Common myeloid progenitor, CD34-positive (primary cell): ENCODE results near the gene RBPJL.
A peak's percentile ranks its signal among the peaks of the same experiment; 100 is the strongest.

Experiments used
- CTCF ChIA-PET: fragments of 350-600 bp; sonication (Branson Sonifier 250); formaldehyde crosslinking; loops from one replicate; lab custom pipeline; 2021; ENCODE audit warnings: antibody characterized with exemption; lab: Charles Lee
- POLR2A ChIA-PET: fragments of 350-600 bp; sonication (Branson Sonifier 250); formaldehyde crosslinking; loops from one replicate; lab custom pipeline; 2021; ENCODE audit warnings: antibody characterized with exemption; lab: Charles Lee
- DNase-seq, 3 donors: peaks; one replicate each; pipeline versions ENCODE4 v3.0.0 to v3.0.0-alpha.2; 2013
- H3K27ac ChIP-seq, 2 experiments: 1 replicate in 1 of 2; 2 replicates in 1 of 2; pipeline ENCODE4 v1.7.0; 2013; ENCODE audit warnings: inconsistent platforms in 2 of 2, low read length in 2 of 2, mild to moderate bottlenecking in 2 of 2, low read depth in 1 of 2, moderate library complexity in 1 of 2; ENCODE audit not compliant: severe bottlenecking in 2 of 2, insufficient read depth in 1 of 2, poor library complexity in 1 of 2
- H3K27me3 ChIP-seq, 5 experiments: replicated peaks in 2 of 5; 1 replicate in 3 of 5; 2 replicates in 2 of 5; pipeline versions ENCODE4 v1.6.1 to v1.7.0; 2013; ENCODE audit warnings: low read length in 4 of 5, mild to moderate bottlenecking in 2 of 5, moderate library complexity in 2 of 5, inconsistent platforms in 1 of 5; ENCODE audit not compliant: insufficient read depth in 5 of 5, control insufficient read depth in 4 of 5
- H3K36me3 ChIP-seq, 4 experiments: 1 replicate in 2 of 4; 2 replicates in 2 of 4; pipeline versions ENCODE4 v1.6.1 to v1.7.0; 2013; ENCODE audit warnings: low read length in 3 of 4, control low read depth in 1 of 4, mild to moderate bottlenecking in 1 of 4; ENCODE audit not compliant: control insufficient read depth in 4 of 4, insufficient read depth in 4 of 4
- H3K4me1 ChIP-seq, 4 experiments: 1 replicate in 3 of 4; 2 replicates in 1 of 4; pipeline versions ENCODE4 v1.6.1 to v1.7.1; 2013; ENCODE audit warnings: low read length in 3 of 4, mild to moderate bottlenecking in 3 of 4, control low read depth in 1 of 4, inconsistent platforms in 1 of 4, moderate library complexity in 1 of 4; ENCODE audit not compliant: control insufficient read depth in 4 of 4, insufficient read depth in 4 of 4; ENCODE audit errors: control extremely low read depth in 1 of 4
- H3K4me3 ChIP-seq, 7 experiments: 1 replicate in 4 of 7; 2 replicates in 3 of 7; pipeline versions ENCODE4 v1.5.1 to v1.7.0; 2013; ENCODE audit warnings: mild to moderate bottlenecking in 7 of 7, low read length in 6 of 7, moderate library complexity in 6 of 7, inconsistent platforms in 2 of 7, low read depth in 2 of 7, control low read depth in 1 of 7; ENCODE audit not compliant: insufficient read depth in 4 of 7, control insufficient read depth in 1 of 7; ENCODE audit errors: extremely low read depth in 1 of 7
- H3K9me3 ChIP-seq, 5 experiments: 1 replicate in 4 of 5; 2 replicates in 1 of 5; pipeline versions ENCODE4 v1.6.1 to v1.7.1; 2013; ENCODE audit warnings: low read length in 4 of 5, mild to moderate bottlenecking in 2 of 5, inconsistent platforms in 1 of 5, low read depth in 1 of 5, moderate library complexity in 1 of 5; ENCODE audit not compliant: control insufficient read depth in 4 of 5, insufficient read depth in 2 of 5; ENCODE audit errors: control extremely low read depth in 1 of 5
- WGBS: methylation state at CpG from one replicate; pipeline ENCODE4 v1.1.5; 2013; ENCODE audit not compliant: insufficient coverage; 5-methylcytosine and 5-hydroxymethylcytosine counted together

RBPJL gene

GRCh38 chr20:45345104-45345936 is 38.7 kb downstream of the RBPJL start:
- Histone ChIP-seq H3K27ac (no peak overlapping the region), H3K9me3 (no peaks in the 10 kb centered on the region), H3K4me1 (peaks cover 0 to 47% (median 34%) of the 10 kb centered on the region in 4 experiments), H3K27me3 (peaks cover 0 to 7% (median 0%) of the 10 kb centered on the region in 5 experiments), H3K4me3 (peak overlapping the region in 1 of 7 experiments; percentile 1), H3K36me3 (peaks cover 0 to 2% (median 0%) of the 10 kb centered on the region in 4 experiments)
- CTCF ChIA-PET, result interaction anchor here (0.8 to 4.1 kb wide), 6 partner anchors 10 to 32 kb away, joined by 3 to 27 read pairs (median 6); partner anchors contain the start of gene SYS1
- 73% methylated on average over 5 of the region's 9 CpGs for WGBS
- POLR2A ChIA-PET, result interaction anchor here (1.1 to 4.2 kb wide), 2 partner anchors 18 to 21 kb away, joined by 3 to 16 read pairs; partner anchors contain the start of gene SYS1
- no peak for DNase-seq

- WGBS, result 56% methylated on average over 3 of the region's 3 CpGs
- DNase-seq, result peak in 2 of 3 donors; percentile 85 to 92
- ChIA-PET POLR2A (interaction anchor here (0.6 to 4.2 kb wide), 4 partner anchors 17 to 181 kb away, joined by 3 to 16 read pairs (median 6); partner anchors contain the start of gene SYS1), CTCF (interaction anchor here (0.8 to 4.1 kb wide), 8 partner anchors 13 to 105 kb away, joined by 3 to 27 read pairs (median 6); partner anchors contain the start of gene SYS1)
- Histone ChIP-seq H3K27me3 (peaks cover 0 to 7% (median 0%) of the 10 kb centered on the region in 5 experiments), H3K36me3 (no peaks in the 10 kb centered on the region), H3K27ac (no peak overlapping the region), H3K9me3 (no peaks in the 10 kb centered on the region), H3K4me1 (peaks cover 0 to 47% (median 34%) of the 10 kb centered on the region in 4 experiments), H3K4me3 (peak overlapping the region in 2 of 7 experiments; percentile 1 to 6)
Observed at GRCh38 chr20:45346291-45346718, 39.7 kb downstream of the RBPJL start.

GRCh38 chr20:45346851-45347250 is 40.2 kb downstream of the RBPJL start:
- 100% methylated on average over 4 of the region's 5 CpGs for WGBS
- H3K36me3 ChIP-seq, result no peaks in the 10 kb centered on the region
- ChIA-PET CTCF (interaction anchor here (0.8 to 4.1 kb wide), 10 partner anchors 13 to 105 kb away, joined by 3 to 27 read pairs (median 4); partner anchors contain the start of gene SYS1), POLR2A (interaction anchor here (1.4 to 4.2 kb wide), 2 partner anchors 16 to 24 kb away, joined by 4 to 16 read pairs; partner anchors contain the start of gene SYS1)
- no peaks in the 10 kb centered on the region for H3K9me3 ChIP-seq
- peaks cover 0 to 7% (median 0%) of the 10 kb centered on the region in 5 experiments for H3K27me3 ChIP-seq
- no peak overlapping the region for H3K27ac ChIP-seq
- H3K4me3 ChIP-seq, result peak overlapping the region in 1 of 7 experiments; percentile 81
- H3K4me1 ChIP-seq, result peaks cover 0 to 46% (median 34%) of the 10 kb centered on the region in 4 experiments
- DNase-seq, result peak in 1 of 3 donors; percentile 16

GRCh38 chr20:45347297-45347935 is 40.8 kb downstream of the RBPJL start:
- ChIA-PET CTCF (interaction anchor here (0.9 to 4.1 kb wide), 9 partner anchors 12 to 104 kb away, joined by 3 to 27 read pairs (median 5); partner anchors contain the start of gene SYS1), POLR2A (interaction anchor here (0.6 to 4.2 kb wide), 3 partner anchors 16 to 24 kb away, joined by 3 to 16 read pairs (median 4); partner anchors contain the start of gene SYS1)
- H3K27me3 ChIP-seq, result peaks cover 0 to 7% (median 0%) of the 10 kb centered on the region in 5 experiments
- H3K36me3 ChIP-seq, result no peaks in the 10 kb centered on the region
- H3K27ac ChIP-seq, result peak overlapping the region in 1 of 2 experiments; percentile 34
- no peaks in the 10 kb centered on the region for H3K9me3 ChIP-seq
- no peak for DNase-seq
- 100% methylated on average over 2 of the region's 10 CpGs for WGBS
- H3K4me3 ChIP-seq, result peak overlapping the region; percentile 5 to 81 (median 59)
- H3K4me1 ChIP-seq, result peaks cover 0 to 40% (median 34%) of the 10 kb centered on the region in 4 experiments

- ChIA-PET POLR2A (interaction anchor here (0.6 to 4.2 kb wide), 2 partner anchors 15 to 22 kb away, joined by 3 to 16 read pairs; partner anchors contain the start of gene SYS1), CTCF (interaction anchor here (1.4 to 4.1 kb wide), 5 partner anchors 12 to 89 kb away, joined by 4 to 27 read pairs (median 9); partner anchors contain the start of gene SYS1)
- Histone ChIP-seq H3K36me3 (no peaks in the 10 kb centered on the region), H3K27me3 (peaks cover 0 to 7% (median 0%) of the 10 kb centered on the region in 5 experiments), H3K4me3 (peak within 1 kb of the TSS; percentile 5 to 81 (median 59)), H3K4me1 (peaks cover 0 to 40% (median 34%) of the 10 kb centered on the region in 4 experiments), H3K9me3 (no peaks in the 10 kb centered on the region), H3K27ac (peak within 1 kb of the TSS in 1 of 2 experiments; percentile 34)
- WGBS, result 0% methylated on average over 24 of the region's 77 CpGs
- DNase-seq, result peak; percentile 35 to 62 (median 57)
Observed at GRCh38 chr20:45347936-45348778, 41.5 kb downstream of the RBPJL start, which contains the start of gene SDC4. SDC4 (minus strand) TSS chr20:45348424; CDS start chr20:45348384, 40 bp downstream.
